Measurements from ENCODE around the gene GOLIM4.

GOLIM4 gene

GRCh38 chr3:168081171-168081771 lies 14.5 kb downstream of the GOLIM4 start:
- no peaks in the 10 kb centered on the region for H3K4me1 ChIP-seq
- H3K4me3 ChIP-seq (ENCODE audit: low read depth, low read length), result no peak overlapping the region
- no peaks in the 10 kb centered on the region for H3K9me3 ChIP-seq (ENCODE audit: control insufficient read depth, low read length)
- no peak for TF ChIP-seq CTCF (IDR thresholded peaks at IDR 0.05)
- H3K27ac ChIP-seq, result no peak overlapping the region
- no peaks in the 10 kb centered on the region for H3K27me3 ChIP-seq (ENCODE audit: control insufficient read depth, insufficient read depth, low read length)
- no peak overlapping the region for H2AFZ ChIP-seq
- H3K4me2 ChIP-seq (ENCODE audit: low read length), result no peak overlapping the region
- peaks cover 17% of the 10 kb centered on the region for H3K79me2 ChIP-seq
- H3K36me3 ChIP-seq (ENCODE audit: control insufficient read depth, insufficient read depth, low read length), result no peaks in the 10 kb centered on the region
- no peak overlapping the region for H3K9ac ChIP-seq

- Histone ChIP-seq H3K9me3 (ENCODE audit: control insufficient read depth, low read length) (no peaks in the 10 kb centered on the region), H2AFZ (no peak overlapping the region), H3K27me3 (ENCODE audit: control insufficient read depth, insufficient read depth, low read length) (no peaks in the 10 kb centered on the region), H3K79me2 (peaks cover 17% of the 10 kb centered on the region), H3K36me3 (ENCODE audit: control insufficient read depth, insufficient read depth, low read length) (no peaks in the 10 kb centered on the region), H3K4me1 (no peaks in the 10 kb centered on the region), H3K27ac (no peak overlapping the region), H3K4me3 (ENCODE audit: low read depth, low read length) (no peak overlapping the region), H3K9ac (no peak overlapping the region), H3K4me2 (ENCODE audit: low read length) (no peak overlapping the region)
- TF ChIP-seq CTCF (IDR thresholded peaks at IDR 0.05), result no peak
Observed at GRCh38 chr3:168080499-168081170, 15.1 kb downstream of the GOLIM4 start.

- no peak overlapping the region for H3K27ac ChIP-seq
- no peaks in the 10 kb centered on the region for H3K27me3 ChIP-seq (ENCODE audit: control insufficient read depth, insufficient read depth, low read length)
- H3K9ac ChIP-seq, result no peak overlapping the region
- TF ChIP-seq CTCF (IDR thresholded peaks at IDR 0.05), result no peak
- no peak overlapping the region for H2AFZ ChIP-seq
- H3K9me3 ChIP-seq (ENCODE audit: control insufficient read depth, low read length), result no peaks in the 10 kb centered on the region
- H3K4me3 ChIP-seq (ENCODE audit: low read depth, low read length), result no peak overlapping the region
- H3K4me1 ChIP-seq, result no peaks in the 10 kb centered on the region
- H3K4me2 ChIP-seq (ENCODE audit: low read length), result no peak overlapping the region
- peaks cover 16% of the 10 kb centered on the region for H3K79me2 ChIP-seq
- no peaks in the 10 kb centered on the region for H3K36me3 ChIP-seq (ENCODE audit: control insufficient read depth, insufficient read depth, low read length)
Observed at GRCh38 chr3:168080022-168080421, 15.7 kb downstream of the GOLIM4 start.

- no peak overlapping the region for H3K4me2 ChIP-seq (ENCODE audit: low read length)
- no peaks in the 10 kb centered on the region for H3K9me3 ChIP-seq (ENCODE audit: control insufficient read depth, low read length)
- H3K4me3 ChIP-seq (ENCODE audit: low read depth, low read length), result no peak overlapping the region
- no peak overlapping the region for H3K27ac ChIP-seq
- no peak for TF ChIP-seq CTCF (IDR thresholded peaks at IDR 0.05)
- no peak overlapping the region for H2AFZ ChIP-seq
- H3K36me3 ChIP-seq (ENCODE audit: control insufficient read depth, insufficient read depth, low read length), result no peaks in the 10 kb centered on the region
- H3K9ac ChIP-seq, result no peak overlapping the region
- H3K79me2 ChIP-seq, result no peaks in the 10 kb centered on the region
- H3K27me3 ChIP-seq (ENCODE audit: control insufficient read depth, insufficient read depth, low read length), result no peaks in the 10 kb centered on the region
- H3K4me1 ChIP-seq, result no peaks in the 10 kb centered on the region
Observed at GRCh38 chr3:168077091-168077490, 18.6 kb downstream of the GOLIM4 start.
